ENCODE results near the gene SLIT3. TPM values are rescaled to one million over a fixed set of nuclear protein-coding genes. Genes with fewer than 3 reads are reported as not detected.

The SLIT3 gene
- total RNA-seq, 6 donors from 2014 or later, result 10.8 to 57.3 (median 32.2) TPM

DNA sequence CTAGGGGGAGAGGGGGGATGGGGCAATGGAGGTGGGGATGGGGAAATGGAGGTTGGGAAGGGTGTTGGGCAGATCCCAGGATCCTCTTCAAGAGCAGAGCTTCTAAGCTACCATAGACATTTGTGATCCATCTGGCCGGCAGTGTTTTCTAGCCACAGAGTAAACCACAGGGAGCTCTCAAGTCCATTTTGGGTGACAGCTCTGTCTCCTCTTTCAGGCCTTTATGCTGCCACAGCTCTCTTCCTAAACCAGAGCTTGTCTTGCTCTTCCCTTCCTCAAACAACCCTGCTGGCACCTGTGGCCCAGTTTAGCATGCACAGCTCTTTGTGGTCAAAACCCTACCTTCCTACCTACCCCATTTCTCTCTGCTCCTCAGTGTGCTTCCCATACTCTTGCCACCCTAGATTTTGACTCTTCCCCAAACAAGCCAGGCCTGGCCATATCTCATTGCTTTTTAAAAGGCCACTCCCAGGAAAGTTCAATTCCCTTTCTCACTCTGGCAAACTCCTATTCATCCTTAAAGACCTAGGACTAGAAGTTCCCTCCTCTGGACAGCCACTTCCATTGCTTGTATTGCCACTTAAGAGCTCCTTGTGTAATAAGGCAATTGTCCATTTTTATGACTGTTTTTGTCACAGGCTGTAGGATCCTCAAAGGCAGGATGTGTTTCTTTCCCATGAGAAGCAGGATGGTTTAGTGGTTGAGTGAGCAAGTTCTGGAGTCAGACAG is 637.5 kb downstream of the SLIT3 start:
- WGBS, 2 donors, result 60 to 94% methylated on average over 1 of the region's 1 CpG
- no peaks in the 10 kb centered on the region for H3K4me1 ChIP-seq
- H3K4me3 ChIP-seq, result no peak overlapping the region
- TF ChIP-seq POLR2AphosphoS5 (IDR thresholded peaks at IDR 0.05) (no peak), POLR2A (IDR thresholded peaks at IDR 0.05) (no peak), EP300 (IDR thresholded peaks at IDR 0.05) (no peak)
- TF ChIP-seq, protein P1, sequence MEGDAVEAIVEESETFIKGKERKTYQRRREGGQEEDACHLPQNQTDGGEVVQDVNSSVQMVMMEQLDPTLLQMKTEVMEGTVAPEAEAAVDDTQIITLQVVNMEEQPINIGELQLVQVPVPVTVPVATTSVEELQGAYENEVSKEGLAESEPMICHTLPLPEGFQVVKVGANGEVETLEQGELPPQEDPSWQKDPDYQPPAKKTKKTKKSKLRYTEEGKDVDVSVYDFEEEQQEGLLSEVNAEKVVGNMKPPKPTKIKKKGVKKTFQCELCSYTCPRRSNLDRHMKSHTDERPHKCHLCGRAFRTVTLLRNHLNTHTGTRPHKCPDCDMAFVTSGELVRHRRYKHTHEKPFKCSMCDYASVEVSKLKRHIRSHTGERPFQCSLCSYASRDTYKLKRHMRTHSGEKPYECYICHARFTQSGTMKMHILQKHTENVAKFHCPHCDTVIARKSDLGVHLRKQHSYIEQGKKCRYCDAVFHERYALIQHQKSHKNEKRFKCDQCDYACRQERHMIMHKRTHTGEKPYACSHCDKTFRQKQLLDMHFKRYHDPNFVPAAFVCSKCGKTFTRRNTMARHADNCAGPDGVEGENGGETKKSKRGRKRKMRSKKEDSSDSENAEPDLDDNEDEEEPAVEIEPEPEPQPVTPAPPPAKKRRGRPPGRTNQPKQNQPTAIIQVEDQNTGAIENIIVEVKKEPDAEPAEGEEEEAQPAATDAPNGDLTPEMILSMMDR (IDR thresholded peaks at IDR 0.05), result no peak
- H3K27me3 ChIP-seq, result no peaks in the 10 kb centered on the region
- ATAC-seq (ENCODE audit: low FRiP score in 2 of 2) (no peak), DNase-seq (no peak)
- H3K27ac ChIP-seq, result no peak overlapping the region
- no peaks in the 10 kb centered on the region for H3K9me3 ChIP-seq
- H3K36me3 ChIP-seq, result no peaks in the 10 kb centered on the region

DNA sequence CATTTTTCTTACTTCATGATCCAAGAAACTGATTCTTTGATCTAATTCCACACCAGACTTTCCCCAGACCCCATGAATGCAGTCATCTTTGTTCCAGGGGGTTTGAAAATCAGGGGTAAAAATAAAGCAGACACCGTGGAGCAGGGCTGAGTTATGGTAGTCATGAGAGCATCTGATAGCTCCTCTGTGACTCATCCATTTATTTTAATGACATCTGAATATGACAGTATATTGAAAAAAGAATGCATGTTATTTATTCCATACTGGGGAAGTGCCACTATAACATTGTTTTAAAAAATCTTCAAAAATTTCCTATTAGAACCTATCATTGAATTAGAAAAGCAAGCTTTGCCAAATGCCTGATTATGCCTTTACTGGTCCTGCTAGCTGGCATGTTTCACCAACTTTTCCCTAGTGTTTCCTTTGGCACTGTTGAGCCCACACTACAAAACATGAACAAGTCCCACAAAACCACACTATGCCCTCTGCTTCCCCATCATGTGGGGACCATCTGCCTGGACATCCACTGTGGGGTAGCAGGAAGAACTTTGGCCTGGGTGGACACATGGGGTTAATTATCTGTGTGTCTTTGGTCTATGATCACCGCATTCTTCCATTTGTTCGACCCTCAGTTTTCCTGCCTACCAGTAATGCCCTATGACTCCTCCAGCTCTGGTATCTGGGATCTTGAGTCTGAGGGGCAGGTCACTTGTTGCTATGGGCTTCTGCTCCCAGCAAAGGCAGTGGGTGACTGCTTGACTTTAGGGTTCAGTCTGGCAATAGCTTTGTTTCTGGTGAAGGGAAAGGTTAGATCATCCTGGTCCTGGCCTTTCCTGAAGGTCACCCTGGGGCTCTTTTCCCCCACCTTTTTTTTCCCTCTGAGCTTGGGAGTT is 639.1 kb downstream of the SLIT3 start:
- DNase-seq, result no peak
- H3K4me3 ChIP-seq, result no peak overlapping the region
- ATAC-seq (ENCODE audit: low FRiP score in 2 of 2), result no peak
- no peaks in the 10 kb centered on the region for H3K9me3 ChIP-seq
- 79 to 83% methylated on average over 3 of the region's 3 CpGs for WGBS, 2 donors
- no peaks in the 10 kb centered on the region for H3K36me3 ChIP-seq
- no peak overlapping the region for H3K27ac ChIP-seq
- no peak for TF ChIP-seq EP300 (IDR thresholded peaks at IDR 0.05)
- TF ChIP-seq, protein P1 (IDR thresholded peaks at IDR 0.05), result no peak
- no peak for TF ChIP-seq POLR2A (IDR thresholded peaks at IDR 0.05)
- TF ChIP-seq POLR2AphosphoS5 (IDR thresholded peaks at IDR 0.05), result no peak
- H3K4me1 ChIP-seq, result no peaks in the 10 kb centered on the region
- no peaks in the 10 kb centered on the region for H3K27me3 ChIP-seq

DNA sequence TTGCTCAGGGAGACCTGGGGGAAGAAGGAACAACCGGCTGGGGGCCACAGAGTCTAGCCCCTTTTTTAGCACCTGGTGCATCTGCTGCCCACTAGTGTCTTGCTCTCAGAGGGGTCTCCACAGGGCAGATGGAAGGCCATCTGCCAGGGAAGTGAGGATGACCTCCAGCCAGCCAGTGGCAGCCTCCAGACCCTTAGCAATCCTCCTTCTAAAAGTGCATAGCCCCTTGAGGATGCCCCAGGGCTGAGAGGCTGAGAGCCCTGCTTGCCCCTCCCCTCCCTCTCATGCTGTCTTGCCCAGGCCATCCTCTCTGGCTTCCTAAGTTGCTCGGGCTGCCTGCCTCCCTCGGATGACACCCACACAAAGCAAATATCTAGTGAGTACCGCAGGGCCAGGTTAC is 640.2 kb downstream of the SLIT3 start:
- WGBS, 2 donors, result 70 to 72% methylated on average over 4 of the region's 4 CpGs
- no peak overlapping the region for H3K27ac ChIP-seq
- no peaks in the 10 kb centered on the region for H3K4me1 ChIP-seq
- no peak overlapping the region for H3K4me3 ChIP-seq
- no peak for ATAC-seq (ENCODE audit: low FRiP score in 2 of 2)
- no peaks in the 10 kb centered on the region for H3K27me3 ChIP-seq
- TF ChIP-seq, protein P1 (IDR thresholded peaks at IDR 0.05), result no peak
- TF ChIP-seq EP300 (IDR thresholded peaks at IDR 0.05), result no peak
- no peak for TF ChIP-seq POLR2AphosphoS5 (IDR thresholded peaks at IDR 0.05)
- TF ChIP-seq POLR2A (IDR thresholded peaks at IDR 0.05), result no peak
- H3K9me3 ChIP-seq, result no peaks in the 10 kb centered on the region
- no peaks in the 10 kb centered on the region for H3K36me3 ChIP-seq
- DNase-seq, result no peak

DNA sequence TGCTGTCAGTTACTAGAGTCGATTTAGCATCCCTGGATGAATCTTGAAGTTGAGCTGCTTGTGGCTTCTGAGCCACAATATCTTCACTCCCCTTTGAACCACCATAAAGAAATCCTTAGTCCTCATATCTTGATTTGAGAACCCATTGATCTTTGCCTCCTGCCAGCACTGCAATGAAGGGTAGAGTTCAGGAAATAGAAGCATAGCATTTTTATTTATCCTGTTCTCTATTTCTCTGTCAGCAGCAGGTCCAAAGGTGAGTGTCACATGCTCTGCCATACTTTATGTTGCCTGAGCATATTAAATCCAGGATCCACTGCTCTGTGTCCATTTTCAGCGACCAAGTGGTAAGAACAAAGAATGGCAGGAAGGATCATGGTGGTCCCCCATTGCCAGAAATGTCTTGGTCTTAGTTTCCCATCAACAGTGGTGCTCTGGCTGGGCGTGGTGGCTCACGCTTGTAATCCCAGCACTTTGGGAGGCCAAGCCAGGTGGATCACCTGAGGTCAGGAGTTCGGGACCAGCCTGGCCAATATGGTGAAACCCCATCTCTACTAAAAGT is 641.6 kb downstream of the SLIT3 start:
- H3K4me3 ChIP-seq, result no peak overlapping the region
- no peak for TF ChIP-seq EP300 (IDR thresholded peaks at IDR 0.05)
- no peak for TF ChIP-seq POLR2AphosphoS5 (IDR thresholded peaks at IDR 0.05)
- no peak for TF ChIP-seq POLR2A (IDR thresholded peaks at IDR 0.05)
- TF ChIP-seq, protein P1 (IDR thresholded peaks at IDR 0.05), result no peak
- DNase-seq (no peak), ATAC-seq (ENCODE audit: low FRiP score in 2 of 2) (no peak)
- no peaks in the 10 kb centered on the region for H3K27me3 ChIP-seq
- H3K9me3 ChIP-seq, result no peaks in the 10 kb centered on the region
- H3K36me3 ChIP-seq, result no peaks in the 10 kb centered on the region
- 76 to 85% methylated on average over 5 of the region's 5 CpGs for WGBS, 2 donors
- no peaks in the 10 kb centered on the region for H3K4me1 ChIP-seq
- no peak overlapping the region for H3K27ac ChIP-seq
